SK-N-SH (cell line): ENCODE measurements around the gene PGAM2. TPM values are rescaled to one million over a fixed set of nuclear protein-coding genes. Genes with fewer than 3 reads are reported as not detected.
A peak's percentile ranks its signal among the peaks of the same experiment; 100 is the strongest.

ENCODE experiments used
- CTCF ChIA-PET: fragments of 300-600, 350-600 bp; formaldehyde crosslinking; extraction: SDS; loops from one replicate; lab custom pipeline; 2021; lab: Yijun Ruan, JAX
- POLR2A ChIA-PET: fragments of 350-600 bp; sonication (Branson Sonifier 250); formaldehyde crosslinking; extraction: SDS; loops from one replicate; lab custom pipeline; 2020; ENCODE audit warnings: antibody characterized with exemption, inconsistent platforms; lab: Yijun Ruan, JAX
- DNase-seq: peaks from one replicate; pipeline ENCODE4 v3.0.0; 2012
- H2AFZ ChIP-seq: fragments of 200-600 bp; sonication (generic); 2 replicates; pipeline ENCODE4 v1.8.1; 2016; ENCODE audit warnings: antibody characterized with exemption, mild to moderate bottlenecking, low read depth
- H3F3A ChIP-seq: fragments of 200-600 bp; sonication (generic); replicated peaks from 2 replicates; pipeline ENCODE3; 2016; ENCODE audit warnings: antibody characterized with exemption, mild to moderate bottlenecking; ENCODE audit not compliant: insufficient read depth
- H3K27ac ChIP-seq, 2 experiments: fragments of 200-500 bp in 1 of 2; fragments of 200-600 bp in 1 of 2; sonication (Bioruptor generic) in 1 of 2; sonication (generic), shearing (Covaris generic) in 1 of 2; 2 replicates each; pipeline versions ENCODE4 v1.5.1 to v1.6.1; 2014 to 2016; ENCODE audit warnings: low read depth in 2 of 2, inconsistent platforms in 1 of 2, low read length in 1 of 2, mild to moderate bottlenecking in 1 of 2, mixed read lengths in 1 of 2
- H3K27me3 ChIP-seq: fragments of 200-600 bp; sonication (generic), shearing (Covaris generic); 2 replicates; pipeline ENCODE4 v1.6.1; 2016; ENCODE audit warnings: mixed run types; ENCODE audit not compliant: insufficient read depth
- H3K36me3 ChIP-seq, 2 experiments: fragments of 200-500 bp in 1 of 2; fragments of 200-600 bp in 1 of 2; sonication (Bioruptor generic) in 1 of 2; sonication (generic) in 1 of 2; replicated peaks in 1 of 2; 2 replicates each; pipeline versions ENCODE3 to v1.5.1; 2014 to 2016; ENCODE audit warnings: low read length in 1 of 2, mild to moderate bottlenecking in 1 of 2; ENCODE audit not compliant: insufficient read depth in 2 of 2, control insufficient read depth in 1 of 2
- H3K4me1 ChIP-seq, 2 experiments: fragments of 200-500 bp in 1 of 2; fragments of 200-600 bp in 1 of 2; sonication (Bioruptor generic) in 1 of 2; sonication (generic), shearing (Covaris generic) in 1 of 2; 2 replicates each; pipeline versions ENCODE4 v1.5.1 to v1.6.1; 2014 to 2016; ENCODE audit warnings: low read depth in 1 of 2, low read length in 1 of 2, mixed run types in 1 of 2; ENCODE audit not compliant: insufficient read depth in 2 of 2, control insufficient read depth in 1 of 2
- H3K4me2 ChIP-seq: fragments of 200-600 bp; sonication (generic), shearing (Covaris generic); 2 replicates; pipeline ENCODE4 v1.6.1; 2017; ENCODE audit warnings: mixed run types
- H3K4me3 ChIP-seq, 2 experiments: fragments of 200-500 bp in 1 of 2; fragments of 200-600 bp in 1 of 2; sonication (Bioruptor generic) in 1 of 2; sonication (generic), shearing (Covaris generic) in 1 of 2; 2 replicates each; pipeline versions ENCODE4 v1.5.1 to v1.8.1; 2014 to 2016; ENCODE audit warnings: low read depth in 2 of 2, inconsistent platforms in 1 of 2, low read length in 1 of 2, mild to moderate bottlenecking in 1 of 2, mixed read lengths in 1 of 2, moderate library complexity in 1 of 2
- H3K79me2 ChIP-seq: fragments of 200-600 bp; sonication (generic); 2 replicates; pipeline ENCODE4 v1.8.1; 2017; ENCODE audit warnings: mild to moderate bottlenecking; ENCODE audit not compliant: insufficient read depth
- H3K9ac ChIP-seq: fragments of 200-600 bp; sonication (generic); 2 replicates; pipeline ENCODE4 v1.6.1; 2017; ENCODE audit warnings: mixed run types
- H3K9me2 ChIP-seq: fragments of 200-600 bp; sonication (generic); 2 replicates; pipeline ENCODE4 v1.6.1; 2017; ENCODE audit warnings: mixed run types
- H3K9me3 ChIP-seq: fragments of 200-600 bp; sonication (generic); 2 replicates; pipeline ENCODE4 v1.6.1; 2017; ENCODE audit warnings: mixed run types, mild to moderate bottlenecking, moderate library complexity
- H4K20me1 ChIP-seq: fragments of 200-600 bp; sonication (generic); 2 replicates; pipeline ENCODE4 v1.6.1; 2017; ENCODE audit warnings: mild to moderate bottlenecking, mixed run types; ENCODE audit not compliant: insufficient read depth
- CHD2 ChIP-seq: fragments of 150-350 bp; IDR thresholded peaks from 2 replicates; pipeline ENCODE4 v1.6.1; 2018; ENCODE audit warnings: low read length; ENCODE audit not compliant: partially characterized antibody
- EP300 ChIP-seq, 2 experiments: IDR thresholded peaks; 2 replicates each; pipeline versions ENCODE4 v1.4.0 to v1.6.1; 2012; ENCODE audit warnings: borderline replicate concordance in 1 of 2, low read depth in 1 of 2, low read length in 1 of 2
- FOXJ3 ChIP-seq: sonication (generic); formaldehyde crosslinking; IDR thresholded peaks from 2 replicates; pipeline ENCODE4 v1.5.1; 2020; ENCODE audit warnings: mild to moderate bottlenecking, missing genetic modification reagents
- FOXM1 ChIP-seq: IDR thresholded peaks from 2 replicates; pipeline ENCODE4 v1.4.0; 2012; ENCODE audit warnings: low read depth, mild to moderate bottlenecking
- GATA2 ChIP-seq: sonication (generic); formaldehyde crosslinking; IDR thresholded peaks from 2 replicates; pipeline ENCODE4 v1.5.0; 2020; ENCODE audit warnings: mild to moderate bottlenecking, missing genetic modification reagents
- IRF3 ChIP-seq: fragments of 150-350 bp; IDR thresholded peaks from 2 replicates; pipeline ENCODE4 v1.6.1; 2016; ENCODE audit warnings: mild to moderate bottlenecking, low read depth, low read length
- MXI1 ChIP-seq: IDR thresholded peaks from 2 replicates; pipeline ENCODE4 v1.6.1; 2012; ENCODE audit warnings: mild to moderate bottlenecking, low read depth, low read length, improper control_type of control experiment
- POLR2AphosphoS5 ChIP-seq: IDR thresholded peaks from 2 replicates; pipeline ENCODE4 v1.6.1; 2012; ENCODE audit warnings: low read depth, low read length
- RCOR1 ChIP-seq: fragments of 150-350 bp; IDR thresholded peaks from 2 replicates; pipeline ENCODE4 v1.6.1; 2017; ENCODE audit warnings: antibody characterized with exemption, low read length
- SIN3A ChIP-seq: IDR thresholded peaks from 2 replicates; pipeline ENCODE4 v1.6.1; 2012; ENCODE audit warnings: low read depth, mild to moderate bottlenecking, low read length, moderate library complexity, borderline replicate concordance
- TAF1 ChIP-seq: IDR thresholded peaks from 2 replicates; pipeline ENCODE4 v1.6.1; 2012; ENCODE audit warnings: low read depth, mild to moderate bottlenecking, low read length, moderate library complexity, borderline replicate concordance
- TEAD4 ChIP-seq: IDR thresholded peaks from 2 replicates; pipeline ENCODE4 v1.4.0; 2012; ENCODE audit warnings: mild to moderate bottlenecking, borderline replicate concordance; ENCODE audit not compliant: insufficient read depth
- YY1 ChIP-seq: IDR thresholded peaks from 2 replicates; pipeline ENCODE4 v1.4.0; 2012; ENCODE audit warnings: low read depth, mild to moderate bottlenecking
- ZBTB33 ChIP-seq: IDR thresholded peaks from 2 replicates; pipeline ENCODE4 v1.4.0; 2012; ENCODE audit warnings: low read depth, borderline replicate concordance
- WGBS: methylation state at CpG from one replicate; pipeline ENCODE4 v1.1.6; 2017; ENCODE audit warnings: low lambda C conversion rate; 5-methylcytosine and 5-hydroxymethylcytosine counted together
- polyA plus RNA-seq, 3 experiments: library from polyadenylated mRNA; depleted of rRNA; stranded (reverse); fragments of >200 nt; gene quantifications; 2 replicates each; pipeline ENCODE4 v1.2.3, GENCODE V29; 2012

Gene PGAM2
- polyA plus RNA-seq, 1 of the 3 experiments (the other 2 are of a cell fraction) = 0.79 TPM

- Histone ChIP-seq H3K9ac (no peak overlapping the region), H3K36me3 (peaks cover 16 to 58% of the 10 kb centered on the region in 2 experiments), H3K9me2 (no peaks in the 10 kb centered on the region)
- POLR2A ChIA-PET = no interaction called here
- TF ChIP-seq ZBTB33 = no peak
- no peak for TF ChIP-seq IRF3
- no peak for TF ChIP-seq EP300 (IDR thresholded peaks at IDR 0.05; ENCODE audit: borderline replicate concordance in 1 of 2, low read depth in 1 of 2, low read length in 1 of 2)
- TF ChIP-seq FOXM1 = no peak
- no peak for TF ChIP-seq FOXJ3 (CRISPR knock-in tag)
- TF ChIP-seq RCOR1 = no peak
- no peak for TF ChIP-seq TAF1
- TF ChIP-seq POLR2AphosphoS5 = no peak
- TF ChIP-seq CHD2 = no peak
- no peak for TF ChIP-seq GATA2
- TF ChIP-seq SIN3A = no peak
- no peak for TF ChIP-seq TEAD4
- TF ChIP-seq MXI1 = no peak
- no peak for TF ChIP-seq YY1
- TF ChIP-seq, all 33 proteins: peak for 0
- H4K20me1 ChIP-seq = no peaks in the 10 kb centered on the region
- H3F3A ChIP-seq = peaks cover 18% of the 10 kb centered on the region
- H3K27ac ChIP-seq = peak overlapping the region in 1 of 2 experiments; percentile 11; a peak in 2 of 4 replicates
- no peak overlapping the region for H3K4me3 ChIP-seq
- H3K4me2 ChIP-seq = peak overlapping the region; percentile 76; the same call in 1 of the 2 replicates
- DNase-seq = no peak
- peaks cover 41% of the 10 kb centered on the region for H3K79me2 ChIP-seq
- CTCF ChIA-PET = interaction anchor here (0.6 to 1.4 kb wide), 4 partner anchors 9 to 89 kb away, joined by 3 to 5 read pairs (median 3); no protein-coding TSS in a partner anchor
- peaks cover 15 to 33% of the 10 kb centered on the region in 2 experiments; a peak in 2 of 4 replicates for H3K4me1 ChIP-seq
- no peaks in the 10 kb centered on the region for H3K9me3 ChIP-seq
- WGBS = 93% methylated on average over 15 of the region's 18 CpGs
- H3K27me3 ChIP-seq = no peaks in the 10 kb centered on the region
- no peak overlapping the region for H2AFZ ChIP-seq
Measured at GRCh38 chr7:44107116-44107960, 42.0 kb upstream of the PGAM2 start.
